Panc1 (cell line): ENCODE measurements around the gene KRT84.

Experiments
- TF ChIP-seq, protein P1 (sequence below): fragments of 450-650 bp; IDR thresholded peaks from 2 replicates; pipeline ENCODE4 v1.5.1; 2017; ENCODE audit warnings: mild to moderate bottlenecking
- TF ChIP-seq, protein P2 (sequence below), 2 experiments: IDR thresholded peaks; 2 replicates each; pipeline ENCODE4 v1.6.1; 2011 to 2012; ENCODE audit warnings: low read depth in 2 of 2, control low read depth in 1 of 2, low read length in 1 of 2, mild to moderate bottlenecking in 1 of 2, moderate library complexity in 1 of 2; ENCODE audit not compliant: insufficient read depth in 1 of 2

DNA sequence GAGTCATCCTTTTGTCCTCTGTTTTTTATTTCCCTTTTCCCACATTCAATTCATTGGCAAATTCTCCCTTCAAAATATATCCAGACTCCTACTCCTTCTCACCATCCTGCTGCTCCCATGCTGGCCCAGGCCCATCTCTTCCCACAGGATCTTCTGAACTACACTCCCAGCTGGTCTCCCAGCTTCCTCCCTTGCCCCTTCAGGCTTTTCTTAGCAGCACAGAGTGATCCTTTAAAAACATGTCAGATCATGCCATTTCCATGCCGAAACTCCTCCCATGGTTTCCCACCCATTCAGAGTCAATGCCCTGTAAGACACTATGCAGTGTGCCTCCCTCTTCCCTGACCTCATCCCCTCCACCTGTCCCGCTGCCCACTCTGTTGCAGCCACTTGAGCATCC is 2.4 kb upstream of the KRT84 start:
- TF ChIP-seq, protein P1, sequence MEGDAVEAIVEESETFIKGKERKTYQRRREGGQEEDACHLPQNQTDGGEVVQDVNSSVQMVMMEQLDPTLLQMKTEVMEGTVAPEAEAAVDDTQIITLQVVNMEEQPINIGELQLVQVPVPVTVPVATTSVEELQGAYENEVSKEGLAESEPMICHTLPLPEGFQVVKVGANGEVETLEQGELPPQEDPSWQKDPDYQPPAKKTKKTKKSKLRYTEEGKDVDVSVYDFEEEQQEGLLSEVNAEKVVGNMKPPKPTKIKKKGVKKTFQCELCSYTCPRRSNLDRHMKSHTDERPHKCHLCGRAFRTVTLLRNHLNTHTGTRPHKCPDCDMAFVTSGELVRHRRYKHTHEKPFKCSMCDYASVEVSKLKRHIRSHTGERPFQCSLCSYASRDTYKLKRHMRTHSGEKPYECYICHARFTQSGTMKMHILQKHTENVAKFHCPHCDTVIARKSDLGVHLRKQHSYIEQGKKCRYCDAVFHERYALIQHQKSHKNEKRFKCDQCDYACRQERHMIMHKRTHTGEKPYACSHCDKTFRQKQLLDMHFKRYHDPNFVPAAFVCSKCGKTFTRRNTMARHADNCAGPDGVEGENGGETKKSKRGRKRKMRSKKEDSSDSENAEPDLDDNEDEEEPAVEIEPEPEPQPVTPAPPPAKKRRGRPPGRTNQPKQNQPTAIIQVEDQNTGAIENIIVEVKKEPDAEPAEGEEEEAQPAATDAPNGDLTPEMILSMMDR = no peak
- TF ChIP-seq, protein P2, sequence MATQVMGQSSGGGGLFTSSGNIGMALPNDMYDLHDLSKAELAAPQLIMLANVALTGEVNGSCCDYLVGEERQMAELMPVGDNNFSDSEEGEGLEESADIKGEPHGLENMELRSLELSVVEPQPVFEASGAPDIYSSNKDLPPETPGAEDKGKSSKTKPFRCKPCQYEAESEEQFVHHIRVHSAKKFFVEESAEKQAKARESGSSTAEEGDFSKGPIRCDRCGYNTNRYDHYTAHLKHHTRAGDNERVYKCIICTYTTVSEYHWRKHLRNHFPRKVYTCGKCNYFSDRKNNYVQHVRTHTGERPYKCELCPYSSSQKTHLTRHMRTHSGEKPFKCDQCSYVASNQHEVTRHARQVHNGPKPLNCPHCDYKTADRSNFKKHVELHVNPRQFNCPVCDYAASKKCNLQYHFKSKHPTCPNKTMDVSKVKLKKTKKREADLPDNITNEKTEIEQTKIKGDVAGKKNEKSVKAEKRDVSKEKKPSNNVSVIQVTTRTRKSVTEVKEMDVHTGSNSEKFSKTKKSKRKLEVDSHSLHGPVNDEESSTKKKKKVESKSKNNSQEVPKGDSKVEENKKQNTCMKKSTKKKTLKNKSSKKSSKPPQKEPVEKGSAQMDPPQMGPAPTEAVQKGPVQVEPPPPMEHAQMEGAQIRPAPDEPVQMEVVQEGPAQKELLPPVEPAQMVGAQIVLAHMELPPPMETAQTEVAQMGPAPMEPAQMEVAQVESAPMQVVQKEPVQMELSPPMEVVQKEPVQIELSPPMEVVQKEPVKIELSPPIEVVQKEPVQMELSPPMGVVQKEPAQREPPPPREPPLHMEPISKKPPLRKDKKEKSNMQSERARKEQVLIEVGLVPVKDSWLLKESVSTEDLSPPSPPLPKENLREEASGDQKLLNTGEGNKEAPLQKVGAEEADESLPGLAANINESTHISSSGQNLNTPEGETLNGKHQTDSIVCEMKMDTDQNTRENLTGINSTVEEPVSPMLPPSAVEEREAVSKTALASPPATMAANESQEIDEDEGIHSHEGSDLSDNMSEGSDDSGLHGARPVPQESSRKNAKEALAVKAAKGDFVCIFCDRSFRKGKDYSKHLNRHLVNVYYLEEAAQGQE (IDR thresholded peaks at IDR 0.05; ENCODE audit: insufficient read depth in 1 of 2, low read depth in 2 of 2, low read length in 1 of 2) = no peak
